Activated naive CD4-positive, alpha-beta T cell treated with anti-CD3 and anti-CD28 coated beads for 36 hours (primary cell): ENCODE measurements around the gene ERO1B. TPM values are rescaled to one million over a fixed set of nuclear protein-coding genes. Genes with fewer than 3 reads are reported as not detected.

Experiments used
- CTCF ChIA-PET: fragments of 350-600 bp; sonication (Branson Sonifier 250); formaldehyde crosslinking; loops from one replicate; lab custom pipeline; 2021; ENCODE audit warnings: antibody characterized with exemption; lab: Charles Lee
- DNase-seq: peaks from one replicate; pipeline ENCODE4 v3.0.0-alpha.2; 2020
- H3K27ac Mint-ChIP-seq: one replicate; pipeline ENCODE4 v1.8.0; 2021; ENCODE audit warnings: mild to moderate bottlenecking, mixed read lengths
- H3K27me3 Mint-ChIP-seq: one replicate; pipeline ENCODE4 v1.8.0; 2021; ENCODE audit warnings: low read depth, mixed read lengths
- H3K36me3 Mint-ChIP-seq: one replicate; pipeline ENCODE4 v1.8.0; 2021; ENCODE audit warnings: low read depth, mixed read lengths
- H3K4me1 Mint-ChIP-seq: one replicate; pipeline ENCODE4 v1.8.0; 2021; ENCODE audit warnings: low read depth, mixed read lengths
- H3K4me3 Mint-ChIP-seq: one replicate; pipeline ENCODE4 v1.8.0; 2021; ENCODE audit warnings: mild to moderate bottlenecking, moderate library complexity, mixed read lengths
- H3K9me3 Mint-ChIP-seq: one replicate; pipeline ENCODE4 v1.8.0; 2021; ENCODE audit warnings: mixed read lengths
- intact Hi-C: fragments of 100-400 bp; cut with micrococcal nuclease; formaldehyde crosslinking; loops from one replicate; pipeline ENCODE4 v1.15.1; 2023
- total RNA-seq, 2 experiments: library from RNA; stranded (reverse); gene quantifications; one replicate each; pipeline ENCODE4 v1.2.3, GENCODE V29; 2021

The ERO1B gene
- total RNA-seq, 2 experiments from 2014 or later = 1.6 to 2.5 TPM

GRCh38 chr1:236173174-236173767 is 108.5 kb downstream of the ERO1B start:
- Mint-ChIP-seq H3K27me3 (no peaks in the 10 kb centered on the region), H3K4me1 (no peaks in the 10 kb centered on the region), H3K27ac (no peak overlapping the region), H3K9me3 (no peaks in the 10 kb centered on the region), H3K36me3 (no peaks in the 10 kb centered on the region), H3K4me3 (no peak overlapping the region)
- CTCF ChIA-PET = no interaction called here
- intact Hi-C loops = no loop called here
- no peak for DNase-seq

DNA sequence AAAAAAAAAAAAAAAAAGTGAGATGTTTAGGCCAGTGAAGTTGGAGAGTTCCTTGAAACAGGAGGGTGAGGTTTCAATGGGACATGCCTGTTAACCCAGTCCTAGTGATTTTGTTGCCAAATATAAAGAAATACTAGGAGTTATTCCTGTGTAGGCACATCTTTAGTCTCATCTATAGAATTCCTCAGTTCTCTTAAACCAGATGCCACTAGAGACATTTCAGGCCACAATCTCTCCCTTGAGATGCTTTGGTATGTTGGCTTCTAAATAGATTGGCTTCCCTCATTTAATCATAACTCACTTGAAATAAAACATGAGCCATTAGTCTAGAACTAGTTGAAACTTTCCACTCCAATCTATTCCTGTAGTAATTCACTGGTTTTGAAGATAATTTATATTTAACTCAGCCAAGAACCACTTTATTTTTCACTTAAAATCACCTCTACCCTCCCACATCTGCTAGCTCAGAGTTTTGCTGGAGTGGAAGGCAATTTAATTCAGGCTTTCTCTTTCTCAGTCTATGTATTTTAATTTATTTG is 109.6 kb downstream of the ERO1B start:
- no peak for DNase-seq
- Mint-ChIP-seq H3K36me3 (no peaks in the 10 kb centered on the region), H3K9me3 (no peaks in the 10 kb centered on the region), H3K27me3 (no peaks in the 10 kb centered on the region), H3K27ac (no peak overlapping the region), H3K4me3 (no peak overlapping the region), H3K4me1 (no peaks in the 10 kb centered on the region)
- CTCF ChIA-PET = interaction anchor here (0.7 to 1.2 kb wide), 2 partner anchors 68 to 823 kb away, joined by 4 to 7 read pairs; no protein-coding TSS in a partner anchor
- intact Hi-C loops = no loop called here

DNA sequence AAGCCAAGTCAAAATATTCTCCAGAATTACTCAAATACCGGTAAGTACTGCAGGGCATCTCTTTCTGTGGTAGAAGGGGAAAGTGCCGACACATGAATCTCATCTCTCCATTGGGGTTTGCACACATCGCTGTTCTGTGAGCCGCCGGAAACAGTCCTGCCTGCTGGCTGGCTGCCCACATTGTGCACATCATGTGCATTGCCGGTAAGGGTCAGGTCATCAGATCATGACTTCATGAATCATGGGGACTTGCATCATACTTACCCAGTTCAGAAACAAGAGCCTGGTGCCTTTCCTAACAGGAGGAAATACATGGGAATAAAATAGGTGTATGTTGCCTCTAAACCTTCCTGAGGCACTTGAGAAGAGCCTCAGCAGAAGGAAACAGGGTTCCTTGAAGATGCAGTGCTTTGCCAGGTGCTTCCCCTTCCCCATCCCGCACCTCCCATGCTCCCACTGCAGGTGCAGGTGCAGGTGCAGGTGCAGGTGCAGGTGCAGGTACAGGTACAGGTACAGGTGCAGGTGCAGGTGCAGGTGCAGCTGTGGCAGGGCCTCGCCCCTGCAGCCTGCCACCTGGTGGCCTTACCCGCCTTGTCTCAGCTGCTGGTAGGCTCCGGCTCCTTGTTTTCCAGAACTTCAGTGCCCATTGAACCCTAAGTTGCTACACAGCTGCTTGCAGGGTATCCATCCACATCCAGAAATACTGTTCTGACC is 112.9 kb downstream of the ERO1B start:
- Mint-ChIP-seq H3K36me3 (peaks cover 5% of the 10 kb centered on the region), H3K9me3 (no peaks in the 10 kb centered on the region), H3K4me1 (peaks cover 2% of the 10 kb centered on the region), H3K27ac (no peak overlapping the region), H3K4me3 (no peak overlapping the region), H3K27me3 (no peaks in the 10 kb centered on the region)
- no peak for DNase-seq
- CTCF ChIA-PET = no interaction called here
- intact Hi-C loops = no loop called here

GRCh38 chr1:236167578-236167977 is 114.2 kb downstream of the ERO1B start:
- DNase-seq = no peak
- CTCF ChIA-PET = interaction anchor here (0.6 to 0.7 kb wide), 2 partner anchors 23 to 75 kb away, joined by 3 to 4 read pairs; no protein-coding TSS in a partner anchor
- H3K27ac Mint-ChIP-seq = no peak overlapping the region
- peaks cover 6% of the 10 kb centered on the region for H3K4me1 Mint-ChIP-seq
- H3K36me3 Mint-ChIP-seq = peaks cover 10% of the 10 kb centered on the region
- no peaks in the 10 kb centered on the region for H3K9me3 Mint-ChIP-seq
- no peak overlapping the region for H3K4me3 Mint-ChIP-seq
- H3K27me3 Mint-ChIP-seq = no peaks in the 10 kb centered on the region
- intact Hi-C loops = no loop called here

GRCh38 chr1:236167154-236167553 is 114.6 kb downstream of the ERO1B start:
- Mint-ChIP-seq H3K36me3 (peaks cover 13% of the 10 kb centered on the region), H3K4me3 (no peak overlapping the region), H3K27ac (no peak overlapping the region), H3K27me3 (no peaks in the 10 kb centered on the region), H3K9me3 (peaks cover under 1% of the 10 kb centered on the region), H3K4me1 (peaks cover 6% of the 10 kb centered on the region)
- no peak for DNase-seq
- intact Hi-C loops = no loop called here
- CTCF ChIA-PET = no interaction called here

GRCh38 chr1:236166041-236166440 is 115.7 kb downstream of the ERO1B start:
- no peak overlapping the region for H3K27ac Mint-ChIP-seq
- H3K36me3 Mint-ChIP-seq = peaks cover 22% of the 10 kb centered on the region
- H3K9me3 Mint-ChIP-seq = peaks cover 10% of the 10 kb centered on the region
- CTCF ChIA-PET = no interaction called here
- H3K4me1 Mint-ChIP-seq = peaks cover 6% of the 10 kb centered on the region
- intact Hi-C loops = no loop called here
- H3K4me3 Mint-ChIP-seq = no peak overlapping the region
- no peaks in the 10 kb centered on the region for H3K27me3 Mint-ChIP-seq
- DNase-seq = no peak

Other genes with a start within 250 kb of the ERO1B start
- under 1 TPM in 1 of 2 experiments, not detected in 1; 0.10 TPM for gene NID1, start 216.9 kb downstream of the ERO1B start, total RNA-seq
- gene GPR137B, start 139.4 kb downstream of the ERO1B start, total RNA-seq = 1 to 10 TPM; 1.6 to 2.4 TPM
- gene EDARADD, start 112.3 kb upstream of the ERO1B start, total RNA-seq = under 1 TPM in 1 of 2 experiments, not detected in 1; 0.50 TPM
- gene LGALS8, start 242.0 kb upstream of the ERO1B start, total RNA-seq = 10 to 100 TPM; 78.6 to 89.4 TPM